Activated CD8-positive, alpha-beta memory T cell treated with anti-CD3 and anti-CD28 coated beads for 24 hours (primary cell): ENCODE results near the gene DLX3.

Experiments
- DNase-seq: peaks from one replicate; pipeline ENCODE4 v3.0.0-alpha.2; 2020

Gene DLX3

GRCh38 chr17:49992191-49992932 is 2.7 kb downstream of the DLX3 start:
- DNase-seq, result no peak

DNA sequence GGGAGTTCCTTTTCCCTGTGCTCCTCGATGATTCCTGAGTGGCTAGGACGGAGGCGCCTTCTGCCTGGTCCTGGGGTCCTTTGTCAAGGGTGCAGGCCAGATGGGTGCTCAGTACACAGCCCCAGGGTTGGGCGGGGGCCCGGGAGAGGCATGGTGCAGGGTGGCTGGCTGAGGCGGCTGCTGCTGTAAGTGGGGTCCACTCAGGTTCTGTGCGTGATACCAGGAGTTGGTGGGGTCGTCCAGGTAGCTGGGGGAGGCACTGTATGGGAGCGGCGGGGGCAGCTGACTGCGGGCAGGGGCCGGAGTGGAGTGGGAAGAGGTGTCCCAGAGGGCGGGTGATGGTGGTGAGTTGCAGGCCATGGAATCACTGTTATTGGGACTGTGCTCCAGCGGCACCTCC is 3.6 kb downstream of the DLX3 start:
- DNase-seq, result no peak

GRCh38 chr17:49990921-49991320 is 4.1 kb downstream of the DLX3 start:
- no peak for DNase-seq

DNA sequence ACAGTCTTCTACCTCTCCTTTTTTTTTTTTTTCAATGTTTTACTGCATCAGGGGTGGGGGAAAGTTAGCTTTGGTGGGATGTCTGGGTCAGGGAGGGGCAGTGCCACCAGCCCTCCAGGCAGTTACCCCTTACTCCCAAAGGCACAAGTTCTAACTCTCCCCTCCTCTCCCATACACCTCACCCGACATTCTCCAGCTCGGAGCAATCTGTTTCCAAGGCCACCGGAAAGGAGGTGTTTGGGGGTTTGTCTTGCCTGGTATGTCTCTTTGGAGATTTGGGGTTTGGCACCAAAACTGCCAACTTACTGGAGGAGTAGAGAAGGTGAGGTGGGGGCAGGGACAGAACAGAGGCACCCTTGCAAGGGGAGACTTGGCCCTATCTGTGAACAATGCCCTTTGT is 4.7 kb downstream of the DLX3 start:
- DNase-seq, result no peak

GRCh38 chr17:49989518-49989880 is 5.5 kb downstream of the DLX3 start:
- peak; percentile 48 for DNase-seq

GRCh38 chr17:49987681-49988441 is 7.2 kb downstream of the DLX3 start:
- peak; percentile 44 for DNase-seq

- no peak for DNase-seq
These were observed 7.8 kb downstream of the DLX3 start for GRCh38 chr17:49987290-49987585.

- no peak for DNase-seq
These were observed 8.4 kb downstream of the DLX3 start for GRCh38 chr17:49986396-49987289.

GRCh38 chr17:49985310-49985990 is 9.6 kb downstream of the DLX3 start:
- DNase-seq, result no peak

- DNase-seq, result no peak
These were observed 10.2 kb downstream of the DLX3 start for GRCh38 chr17:49984776-49985175.

GRCh38 chr17:49984283-49984682 is 10.7 kb downstream of the DLX3 start:
- DNase-seq, result no peak

DNA sequence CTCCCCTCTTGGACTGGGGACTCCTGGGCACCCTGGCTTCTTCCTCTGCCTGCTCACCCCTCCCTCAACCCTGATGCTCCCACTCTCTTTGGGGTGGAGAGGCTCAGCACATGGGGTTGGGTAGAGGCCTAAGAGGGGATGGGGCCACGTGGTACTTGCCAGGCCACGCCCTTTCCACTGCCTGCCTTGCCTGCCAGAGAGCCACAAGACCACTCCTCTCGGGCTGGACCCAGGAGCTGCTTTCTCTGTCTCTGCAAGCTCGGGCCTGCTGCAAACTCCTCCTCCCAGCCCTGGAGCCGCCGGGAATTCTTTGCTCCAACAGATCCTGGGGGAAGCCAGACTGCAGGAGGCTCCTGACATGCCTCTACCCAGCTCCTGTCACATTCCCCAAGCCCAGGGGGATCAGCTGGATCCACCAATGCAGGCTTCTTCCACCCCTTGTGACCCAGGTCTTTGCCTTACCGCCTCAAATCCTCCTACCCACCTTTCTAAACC is 14.3 kb downstream of the DLX3 start:
- no peak for DNase-seq

- no peak for DNase-seq
These were observed 15.1 kb downstream of the DLX3 start for GRCh38 chr17:49979748-49980479.

DNA sequence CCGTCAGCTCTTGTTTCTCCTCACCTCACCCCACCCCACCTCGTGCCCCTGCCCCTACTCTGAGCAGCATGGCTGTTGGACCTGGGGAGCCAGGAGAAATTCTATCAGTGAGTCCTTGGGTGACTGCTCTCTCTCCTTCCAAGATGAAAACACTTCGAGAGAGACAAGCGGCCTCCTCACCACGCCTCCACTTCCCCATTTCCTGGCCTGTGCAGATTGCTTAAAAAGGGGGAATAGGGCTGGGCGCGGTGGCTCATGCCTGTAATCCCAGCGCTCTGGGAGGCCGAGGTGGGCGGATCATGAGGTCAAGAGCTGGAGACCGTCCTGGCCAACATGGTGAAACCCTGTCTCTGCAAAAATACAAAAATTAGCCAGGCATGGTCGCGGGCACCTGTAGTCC is 16.5 kb downstream of the DLX3 start:
- DNase-seq, result no peak

- DNase-seq, result no peak
These were observed 17.3 kb downstream of the DLX3 start for GRCh38 chr17:49977463-49978389.

- no peak for DNase-seq
These were observed 18.2 kb downstream of the DLX3 start for GRCh38 chr17:49976828-49977202.

DNA sequence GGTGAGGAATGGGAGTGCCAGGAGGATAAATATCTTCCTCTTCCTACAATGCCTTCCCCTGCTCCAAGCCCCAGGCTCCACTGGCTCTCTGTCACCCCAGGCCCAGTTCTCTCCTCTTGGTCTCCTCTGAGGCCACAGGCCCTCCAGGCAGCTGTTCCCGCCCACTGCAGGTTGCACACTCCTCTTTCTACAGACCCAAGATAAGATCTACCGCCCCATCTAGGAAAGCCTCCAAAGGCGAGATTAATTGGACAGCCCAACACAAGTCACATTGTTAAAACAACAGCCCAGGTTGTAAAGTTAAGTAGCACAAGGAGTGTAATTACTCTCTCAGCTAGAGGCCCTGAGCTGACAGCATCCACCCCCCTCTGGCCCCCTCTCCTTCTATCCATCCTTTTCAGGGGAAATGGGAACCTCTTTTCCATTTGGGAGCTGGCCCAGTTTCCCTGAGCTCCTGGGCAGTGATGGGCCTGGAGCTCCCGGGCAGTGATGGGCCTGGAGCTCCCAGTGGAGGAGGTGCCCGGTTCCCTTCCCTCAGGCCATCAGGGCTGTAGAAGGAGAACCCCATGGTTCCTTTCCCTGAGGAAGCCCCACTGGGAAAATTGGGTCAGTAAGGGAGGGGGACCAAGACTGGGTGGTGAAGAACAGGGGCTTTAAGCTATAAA is 18.7 kb downstream of the DLX3 start:
- DNase-seq, result no peak

DNA sequence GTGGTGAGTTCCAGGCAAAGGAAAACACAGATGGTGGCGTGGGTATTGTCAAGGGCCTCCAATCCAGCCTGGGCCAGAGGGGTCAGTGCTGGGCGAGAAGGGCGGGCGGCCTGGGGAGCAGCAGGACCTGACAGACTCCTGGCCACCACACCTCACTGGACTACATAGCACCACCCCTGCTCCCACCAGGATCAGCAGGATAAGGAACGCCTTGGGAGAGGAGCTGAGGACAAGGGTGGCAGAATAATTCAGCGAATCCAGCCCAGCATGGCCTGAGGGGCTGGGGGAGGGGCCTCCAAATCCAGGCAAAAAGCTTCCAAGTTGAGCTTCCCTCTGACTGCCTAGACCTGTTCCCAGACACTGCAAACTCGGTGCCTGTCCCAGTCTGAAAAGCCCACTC is 19.5 kb downstream of the DLX3 start:
- DNase-seq, result no peak

GRCh38 chr17:49973271-49973615 is 21.8 kb downstream of the DLX3 start:
- DNase-seq, result no peak

GRCh38 chr17:49972486-49973270 is 22.3 kb downstream of the DLX3 start:
- no peak for DNase-seq
